ENCODE measurements around the gene MTMR12.

The MTMR12 gene

DNA sequence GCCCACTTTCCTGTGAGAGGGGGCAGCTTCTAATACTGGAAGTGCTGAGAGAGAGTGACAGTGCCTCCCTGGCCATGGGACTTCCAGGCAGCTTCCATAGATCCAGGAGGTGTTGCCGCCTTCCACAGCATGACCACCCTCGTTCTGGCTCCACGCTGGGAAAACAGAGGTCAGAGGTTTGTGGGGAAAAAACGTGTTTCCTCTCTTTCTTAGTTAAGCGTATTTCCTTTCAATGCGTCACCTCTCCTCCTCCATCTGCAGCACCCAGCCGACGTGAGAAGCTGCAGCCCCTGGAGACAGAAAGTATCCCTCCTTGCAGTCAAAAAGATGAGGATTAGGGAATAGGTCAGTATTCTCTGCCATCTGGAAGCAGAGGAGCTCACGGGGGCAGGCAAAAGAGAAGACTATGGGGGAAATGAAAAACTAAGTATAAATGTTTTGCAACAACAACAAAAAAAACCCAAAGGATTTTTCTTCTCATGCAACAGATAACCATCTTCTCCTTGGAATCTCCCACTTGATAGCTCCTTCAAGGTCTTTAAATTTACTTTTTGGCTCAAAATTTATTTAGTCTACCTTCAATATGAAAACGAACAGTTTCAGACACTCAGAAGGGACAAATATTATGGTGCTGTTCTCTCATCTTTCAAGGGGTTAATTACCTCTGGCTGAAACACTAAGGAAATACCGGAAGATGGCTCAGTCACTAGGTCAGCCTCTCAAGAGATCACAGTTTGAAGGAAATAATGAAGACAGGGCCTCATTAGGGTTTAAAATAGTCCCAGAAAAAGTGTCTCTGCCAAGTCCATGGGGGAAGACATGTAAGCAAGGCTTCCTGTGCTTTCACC, 38.0 kb downstream of the MTMR12 start:
- DNase-seq (ENCODE audit: low read depth), result no peak

DNA sequence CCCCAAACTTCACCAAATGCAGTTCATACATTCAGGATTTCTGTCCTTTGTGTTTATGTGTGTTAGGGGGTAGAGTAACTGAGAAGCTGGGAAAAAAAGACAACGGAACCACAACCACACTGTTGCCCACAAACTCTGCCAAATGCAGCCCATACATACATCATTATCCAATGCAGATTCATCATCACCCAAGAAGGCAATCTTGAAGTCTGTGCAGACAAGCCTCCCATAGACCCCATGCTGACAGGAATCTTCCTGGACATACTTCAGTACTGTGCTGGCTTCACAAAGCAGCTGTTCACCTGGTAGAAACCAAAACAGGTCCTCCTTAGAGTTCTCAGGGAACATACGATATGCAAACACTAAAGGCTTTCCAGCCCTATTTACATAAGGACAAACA, 38.9 kb downstream of the MTMR12 start:
- no peak for DNase-seq (ENCODE audit: low read depth)

DNA sequence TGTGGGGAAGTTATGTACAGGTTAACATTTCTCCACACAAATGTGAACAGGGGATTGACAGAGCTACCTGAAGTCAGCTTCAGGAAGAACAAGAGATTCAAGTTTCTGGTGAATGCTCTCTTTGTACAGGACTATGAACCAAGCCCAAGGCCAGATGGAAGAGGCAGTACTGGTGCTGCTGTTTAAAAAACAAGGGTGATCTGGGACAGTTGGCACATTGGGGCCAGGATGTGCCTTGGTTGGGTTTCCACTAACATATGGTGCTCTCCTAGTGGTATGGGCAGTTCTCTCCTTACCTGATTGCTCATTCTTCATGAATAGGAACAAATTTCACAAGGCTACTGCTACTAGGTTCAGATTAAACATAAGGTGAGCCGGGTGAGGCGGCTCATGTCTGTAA, 40.0 kb downstream of the MTMR12 start:
- no peak for DNase-seq (ENCODE audit: low read depth)

DNA sequence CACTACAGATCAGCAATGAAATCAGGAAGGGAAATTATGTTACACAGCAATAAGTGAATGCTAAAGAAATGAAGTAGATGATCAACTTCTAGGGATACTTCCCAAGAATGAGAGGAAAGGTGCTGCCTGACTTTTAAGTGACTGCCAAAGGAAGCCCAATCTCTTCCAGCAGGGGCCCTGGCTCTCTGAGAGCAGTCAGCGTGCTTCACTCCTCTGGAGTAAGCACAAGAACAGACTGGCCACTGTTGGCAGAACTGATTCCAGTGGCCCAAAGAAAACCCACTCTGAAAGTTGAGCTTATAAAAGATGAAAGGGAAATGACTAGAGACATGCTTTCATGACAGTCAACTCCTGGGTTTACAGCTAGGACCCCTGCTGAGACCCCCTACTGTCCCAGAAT, 41.8 kb downstream of the MTMR12 start:
- DNase-seq (ENCODE audit: low read depth), result no peak

DNA sequence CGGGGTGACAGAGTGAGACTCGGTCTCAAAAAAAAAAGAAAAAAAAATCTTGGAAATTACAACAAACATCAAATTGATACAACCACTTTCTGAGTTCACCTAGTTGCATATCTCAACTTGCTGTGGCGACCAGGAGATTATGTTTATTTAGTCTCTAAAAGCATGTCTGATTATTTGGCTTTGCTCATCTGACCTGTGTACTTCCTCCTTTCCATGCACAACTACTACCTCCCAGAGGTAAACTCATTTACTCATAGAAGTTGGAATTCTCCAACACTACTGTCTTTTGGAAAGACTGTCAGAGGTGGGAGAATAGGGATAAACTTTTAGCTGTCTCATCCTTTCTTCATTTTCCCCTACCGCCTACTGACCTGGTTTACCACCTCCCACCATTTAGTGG, 42.6 kb downstream of the MTMR12 start:
- no peak for DNase-seq (ENCODE audit: low read depth)

DNA sequence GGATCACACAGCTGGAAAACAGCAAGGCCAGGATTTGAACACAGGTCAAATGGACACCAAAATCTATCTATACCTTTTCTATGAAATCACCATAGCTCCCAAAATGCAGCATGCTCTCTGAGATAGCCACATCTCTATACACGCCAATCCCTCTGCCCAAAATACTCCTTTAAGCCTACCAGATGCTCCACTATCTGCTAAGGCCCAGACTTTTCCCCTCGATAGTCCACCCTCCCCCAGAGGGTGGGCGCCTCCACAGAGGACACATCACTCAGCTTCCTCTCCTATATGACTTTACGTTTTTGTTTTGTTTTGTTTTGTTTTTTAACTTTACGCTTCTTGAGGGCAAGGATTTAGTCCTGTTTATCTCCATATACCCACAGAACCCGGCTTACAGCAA, 46.8 kb downstream of the MTMR12 start:
- DNase-seq (ENCODE audit: low read depth), result no peak

DNA sequence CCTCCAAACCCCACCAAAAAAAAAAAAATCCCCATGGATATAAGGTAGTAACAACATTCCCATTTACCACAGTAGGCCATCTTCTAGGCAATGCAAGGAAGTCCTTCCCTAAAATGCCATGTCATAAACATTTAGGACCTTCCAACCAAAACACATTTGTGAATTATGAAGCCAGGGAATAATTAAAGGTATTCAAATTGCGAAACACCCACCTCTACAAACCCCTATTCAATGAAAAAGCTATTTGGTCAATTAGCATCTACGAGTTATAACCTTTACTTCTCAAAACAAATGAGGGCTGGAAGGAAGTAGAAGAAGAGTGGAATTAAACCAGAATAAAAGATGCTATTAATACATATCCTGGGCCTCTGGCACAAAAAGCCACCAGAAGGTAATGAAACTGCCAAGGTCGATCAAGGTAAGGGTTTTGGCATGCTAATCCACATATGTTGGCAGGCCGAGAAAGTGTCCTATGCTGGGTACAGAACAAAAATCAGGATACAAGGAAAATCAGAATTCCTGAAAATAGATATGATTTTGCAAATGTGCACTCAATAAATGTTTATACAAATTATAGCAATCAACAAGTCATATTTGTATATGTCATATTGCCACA, 47.7 kb downstream of the MTMR12 start:
- DNase-seq (ENCODE audit: low read depth), result no peak

DNA sequence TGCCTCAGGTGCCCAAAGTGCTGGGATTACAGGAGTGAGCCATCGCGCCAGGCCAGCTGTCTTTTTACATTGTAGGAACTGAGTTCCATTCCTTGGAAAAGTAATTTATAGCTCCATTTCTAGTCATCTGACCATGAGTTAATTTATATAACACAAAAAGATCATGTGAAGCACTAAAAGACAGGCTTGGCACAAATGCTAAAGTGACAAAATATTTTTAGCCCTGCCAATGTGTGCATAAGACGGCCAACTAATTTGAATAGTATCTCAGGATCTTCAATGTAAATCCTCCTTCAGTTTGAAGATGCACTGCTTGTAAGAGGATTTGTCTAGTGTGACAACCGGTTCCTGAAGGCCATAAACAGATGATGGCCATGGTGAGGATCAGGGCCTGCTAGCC, 49.1 kb downstream of the MTMR12 start:
- no peak for DNase-seq (ENCODE audit: low read depth)

DNA sequence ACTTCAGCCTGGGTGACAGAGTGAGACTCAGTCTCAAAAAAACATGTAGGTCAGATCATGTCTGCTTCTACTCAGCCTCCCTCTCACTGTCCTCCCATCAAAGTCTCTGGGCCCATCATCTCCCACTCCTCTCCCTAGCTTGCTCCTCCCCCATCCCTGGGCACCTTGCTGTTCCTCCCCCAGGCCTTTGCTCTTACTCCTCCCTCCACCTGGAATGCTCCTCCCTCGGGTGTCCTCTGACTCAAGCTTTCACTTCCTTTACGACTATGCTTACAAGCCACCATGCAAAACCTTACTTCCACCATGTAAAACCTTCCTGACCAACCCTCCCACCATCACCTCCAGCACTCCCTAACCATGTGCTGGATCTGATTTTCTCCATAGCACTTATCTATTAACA, 51.5 kb downstream of the MTMR12 start:
- no peak for DNase-seq (ENCODE audit: low read depth)

DNA sequence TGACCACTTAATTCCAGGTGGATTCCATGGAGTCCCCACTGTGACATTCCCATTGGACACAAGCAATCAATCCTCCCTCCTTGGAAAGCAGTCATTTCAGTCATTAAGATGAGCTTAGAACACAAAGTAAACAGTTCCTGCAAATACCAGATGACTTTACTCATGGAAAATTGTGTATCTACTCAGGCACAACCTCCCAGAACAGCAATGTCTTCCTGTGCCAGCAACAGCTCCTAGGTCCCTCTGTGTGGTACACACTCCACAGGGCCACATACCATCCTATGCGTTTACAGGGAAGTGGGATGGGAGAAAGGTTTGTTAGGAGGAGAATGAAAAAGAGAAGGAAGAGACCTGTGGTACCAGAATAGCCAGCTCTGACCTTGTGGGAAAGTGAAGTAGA, 53.7 kb downstream of the MTMR12 start:
- no peak for DNase-seq (ENCODE audit: low read depth)

DNA sequence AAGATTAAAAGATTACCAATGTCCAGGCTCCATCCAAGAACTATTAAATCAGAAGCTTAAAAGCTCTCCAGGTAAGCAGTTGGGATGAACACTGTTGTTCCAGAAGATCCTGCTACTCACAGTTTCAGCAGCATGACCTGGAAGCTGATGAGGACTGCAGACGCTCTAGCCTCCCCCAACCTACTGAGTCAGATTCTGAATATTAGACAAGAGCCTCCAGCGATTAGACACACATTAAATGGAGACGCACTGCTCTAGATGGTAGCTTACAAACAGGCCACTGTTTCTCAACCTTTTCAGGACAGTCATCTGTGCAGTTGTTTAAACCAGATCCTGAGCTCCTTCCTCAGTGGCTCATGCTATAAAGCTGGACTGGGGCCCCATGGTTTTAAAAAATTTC, 54.3 kb downstream of the MTMR12 start:
- no peak for DNase-seq (ENCODE audit: low read depth)

DNA sequence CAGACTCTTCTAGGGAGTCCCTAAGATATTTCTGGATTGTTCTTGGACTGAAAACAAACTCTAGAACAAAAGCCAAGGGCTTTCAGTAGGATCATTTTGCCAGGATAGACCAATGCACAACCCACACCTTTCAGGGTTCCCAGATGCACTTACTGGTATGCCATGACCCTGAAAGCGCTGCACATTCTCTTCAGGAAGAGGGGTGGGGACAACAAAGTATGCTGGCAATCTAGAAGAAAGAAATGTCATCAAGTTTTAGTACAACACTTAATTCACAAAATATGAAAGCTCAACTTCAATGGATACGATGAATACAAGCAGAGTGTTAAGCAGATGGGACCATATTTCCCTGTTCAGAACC, 57.2 kb downstream of the MTMR12 start:
- DNase-seq (ENCODE audit: low read depth), result no peak

DNA sequence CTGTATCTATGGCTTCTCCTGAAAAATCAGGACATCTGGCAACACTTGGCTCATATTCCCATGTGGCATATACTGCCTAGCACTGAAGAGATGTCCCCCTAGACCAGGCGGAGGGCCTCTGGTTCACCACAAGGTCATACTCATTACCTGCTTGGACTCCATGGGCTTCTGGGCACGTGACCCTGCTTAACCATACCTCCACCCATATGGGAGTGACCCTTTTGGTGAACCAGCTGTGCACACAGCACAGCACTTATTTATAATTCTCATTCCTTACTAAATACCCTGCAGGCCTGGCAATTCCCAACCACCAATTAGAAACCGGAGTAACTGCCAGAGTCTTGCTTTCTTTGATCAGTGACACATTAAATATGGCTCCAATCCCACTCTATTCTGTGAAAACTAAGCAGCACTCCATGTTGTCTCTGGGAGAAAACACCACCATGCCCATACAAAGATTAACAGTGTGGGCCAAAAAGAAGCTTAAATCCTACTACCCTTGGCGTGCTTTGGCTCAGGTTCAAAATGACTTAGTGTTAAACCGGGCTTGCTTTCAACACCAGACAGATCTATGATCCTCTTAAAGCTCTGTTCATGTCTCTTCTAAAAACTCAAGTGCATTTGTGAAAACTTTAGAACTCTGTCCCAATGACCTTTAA, 57.7 kb downstream of the MTMR12 start:
- DNase-seq (ENCODE audit: low read depth), result no peak

DNA sequence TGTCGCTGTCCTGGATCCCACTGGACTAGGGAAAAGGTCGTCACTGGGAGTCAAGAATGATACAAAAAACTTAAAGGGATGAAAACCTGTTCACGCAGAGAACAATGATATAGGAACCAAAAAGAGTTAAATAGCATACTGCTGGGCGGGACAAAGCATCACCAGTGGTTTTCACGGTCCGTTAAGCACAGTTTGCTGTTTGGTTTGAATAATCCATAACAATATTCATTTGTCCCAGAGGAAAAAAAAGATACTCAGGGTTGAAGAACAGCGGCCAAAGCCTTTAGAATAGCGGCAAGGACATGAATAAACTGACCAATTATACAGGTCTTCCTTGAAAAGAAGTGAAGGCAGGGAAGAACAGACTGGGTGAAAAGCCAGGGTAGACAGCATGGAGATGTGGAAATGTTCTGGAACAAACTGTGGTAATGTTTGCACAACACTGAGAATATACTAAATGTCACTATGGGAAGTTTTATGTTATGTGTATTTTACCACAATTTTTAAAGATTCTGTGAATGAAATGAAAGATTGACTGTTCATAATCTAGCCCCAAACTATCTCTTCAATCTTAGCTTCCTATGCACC, 60.8 kb downstream of the MTMR12 start:
- DNase-seq (ENCODE audit: low read depth), result no peak

DNA sequence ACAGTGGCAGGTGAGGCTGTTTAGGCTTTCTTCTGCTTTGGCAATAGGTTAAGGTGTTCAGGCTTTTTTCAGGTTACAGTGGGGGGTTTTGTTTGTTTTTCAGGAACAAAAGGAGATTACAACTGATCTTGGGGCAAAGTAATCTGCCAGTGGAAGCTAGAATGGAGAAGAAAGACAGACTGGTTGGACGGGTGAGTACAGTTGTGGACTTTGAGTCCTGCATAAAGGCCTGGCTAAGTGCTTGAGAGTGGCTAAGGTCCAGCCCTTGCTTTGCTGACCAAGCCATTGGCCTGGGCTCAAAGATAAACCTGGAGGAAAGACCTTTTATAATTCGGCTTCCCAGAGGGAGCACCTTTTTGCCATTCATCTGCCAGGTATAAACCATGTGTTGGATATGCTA, 63.1 kb downstream of the MTMR12 start:
- no peak for DNase-seq (ENCODE audit: low read depth)

DNA sequence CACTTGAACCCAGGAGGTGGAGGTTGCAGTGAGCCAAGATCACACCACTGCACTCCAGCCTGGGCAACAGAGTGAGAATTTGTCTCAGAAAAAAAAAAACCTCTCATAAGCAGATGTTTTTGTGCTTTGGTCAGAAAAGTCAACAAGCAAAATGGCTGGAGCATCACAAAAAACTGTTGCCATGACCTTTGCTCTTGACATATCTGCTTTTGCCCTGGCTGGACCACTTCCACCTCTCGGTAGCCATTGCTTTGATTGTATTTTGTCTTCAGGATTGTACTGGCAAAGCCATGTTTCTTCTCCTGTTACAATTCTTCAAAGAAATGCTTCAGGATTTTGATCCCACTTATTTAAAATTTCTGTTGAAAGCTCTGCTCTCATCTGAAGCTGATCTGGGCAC, 67.0 kb downstream of the MTMR12 start:
- DNase-seq (ENCODE audit: low read depth), result no peak

DNA sequence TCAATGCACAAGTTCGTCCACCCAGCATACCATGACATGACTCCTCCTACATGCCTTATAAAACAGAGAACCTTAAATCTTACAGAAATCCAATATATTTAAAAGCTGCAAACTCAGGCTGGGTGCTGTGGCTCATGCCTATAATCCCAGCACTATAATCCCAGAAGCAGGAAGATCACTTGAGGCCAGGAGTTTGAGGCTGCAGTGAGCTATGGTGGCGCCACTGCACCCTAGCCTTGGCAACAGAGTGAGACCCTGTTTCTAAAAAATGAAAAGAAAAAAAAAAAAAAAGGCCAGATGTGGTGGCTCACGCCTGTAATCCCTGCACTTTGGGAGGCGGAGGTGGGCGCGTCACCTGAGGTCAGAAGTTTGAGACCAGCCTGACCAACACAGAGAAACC, 68.7 kb downstream of the MTMR12 start:
- DNase-seq (ENCODE audit: low read depth), result no peak

DNA sequence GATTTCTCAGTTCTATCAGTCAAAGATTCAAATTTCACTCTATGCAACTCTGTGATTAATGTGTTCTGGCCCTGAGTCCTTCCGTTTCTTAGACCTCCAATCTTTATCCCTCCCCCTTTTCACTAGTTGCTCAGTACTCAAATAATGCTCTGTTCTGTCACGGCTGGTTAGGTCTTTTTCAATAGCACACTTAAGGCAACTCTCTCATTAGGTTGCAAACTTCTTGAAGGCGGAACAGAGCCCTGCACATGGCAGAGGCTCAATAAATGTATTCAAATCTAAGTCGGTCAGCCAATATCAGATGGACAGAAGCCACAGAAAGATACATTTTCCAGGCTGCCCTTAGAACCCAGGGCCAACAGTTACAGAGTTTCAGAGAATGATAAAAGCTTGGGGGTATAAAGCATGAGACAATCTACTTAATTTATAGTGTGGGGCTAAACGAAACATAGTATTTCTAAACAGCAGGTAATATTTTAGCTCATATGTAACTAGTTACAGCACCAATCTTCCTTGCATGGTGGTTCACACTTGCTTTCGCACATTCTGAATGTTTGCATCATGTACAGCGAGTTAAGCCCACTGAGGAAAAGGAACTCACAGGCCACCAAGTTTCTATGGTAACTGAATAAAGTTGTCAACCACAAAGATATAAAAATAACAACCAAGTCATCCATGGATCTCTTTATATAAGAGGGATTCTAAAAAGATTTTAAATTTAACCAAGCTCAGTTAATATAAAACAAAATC, 71.5 kb downstream of the MTMR12 start:
- DNase-seq (ENCODE audit: low read depth), result no peak

DNA sequence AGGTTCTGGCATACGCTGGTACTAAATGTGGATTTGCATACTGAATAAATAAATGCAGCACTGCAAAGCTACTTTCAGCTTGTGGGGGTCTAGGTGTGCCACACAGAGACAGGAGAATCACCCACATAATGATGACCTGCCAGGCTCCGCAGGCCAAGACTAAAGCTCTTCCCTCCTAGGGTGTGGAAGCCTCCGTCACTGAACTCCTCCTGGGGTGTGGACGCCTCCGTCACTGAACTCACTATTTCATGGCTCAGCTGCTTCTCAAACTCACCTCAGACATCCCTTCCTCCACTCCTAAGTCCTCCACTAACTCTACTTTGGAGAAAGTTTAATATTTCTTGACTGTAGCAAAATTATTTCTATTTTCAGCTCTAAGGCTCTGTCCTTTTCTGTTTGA, 73.4 kb downstream of the MTMR12 start:
- DNase-seq (ENCODE audit: low read depth), result no peak

DNA sequence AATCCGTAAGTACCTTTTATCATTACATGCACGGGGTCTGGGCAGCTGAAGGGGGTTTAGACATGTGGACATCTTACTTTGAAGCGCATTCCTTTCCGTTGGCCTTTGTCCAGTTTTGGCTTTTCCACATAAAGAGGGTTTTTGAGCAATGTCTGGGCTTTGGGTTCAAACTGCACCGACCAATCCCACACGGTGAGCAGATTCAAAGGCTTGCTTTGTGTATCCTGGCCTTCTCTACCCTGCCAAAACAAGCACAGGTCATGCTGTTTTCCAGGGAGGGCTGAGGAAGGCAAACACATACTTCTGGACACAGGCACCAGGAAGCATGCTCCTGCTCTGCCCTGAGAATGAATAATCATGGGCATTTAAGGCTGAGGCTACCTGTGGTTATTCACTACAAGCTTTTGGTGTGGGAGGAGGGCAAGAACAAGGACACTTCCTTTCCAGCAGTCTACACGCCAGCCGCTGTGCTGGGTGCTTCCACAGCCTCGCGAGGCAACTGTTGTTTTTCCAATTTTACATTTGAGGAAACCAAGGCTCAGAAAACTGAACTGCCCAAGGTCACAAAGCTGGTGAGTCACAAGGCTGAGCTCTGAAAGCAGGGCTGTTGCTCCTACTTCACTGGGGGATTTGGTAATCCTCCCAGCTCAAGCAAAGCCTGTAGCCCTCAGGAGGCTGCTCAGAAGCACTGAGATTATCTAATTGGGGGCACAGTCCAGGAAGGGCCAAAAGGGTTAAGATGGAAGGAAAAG, 78.9 kb downstream of the MTMR12 start:
- DNase-seq (ENCODE audit: low read depth), result no peak

DNA sequence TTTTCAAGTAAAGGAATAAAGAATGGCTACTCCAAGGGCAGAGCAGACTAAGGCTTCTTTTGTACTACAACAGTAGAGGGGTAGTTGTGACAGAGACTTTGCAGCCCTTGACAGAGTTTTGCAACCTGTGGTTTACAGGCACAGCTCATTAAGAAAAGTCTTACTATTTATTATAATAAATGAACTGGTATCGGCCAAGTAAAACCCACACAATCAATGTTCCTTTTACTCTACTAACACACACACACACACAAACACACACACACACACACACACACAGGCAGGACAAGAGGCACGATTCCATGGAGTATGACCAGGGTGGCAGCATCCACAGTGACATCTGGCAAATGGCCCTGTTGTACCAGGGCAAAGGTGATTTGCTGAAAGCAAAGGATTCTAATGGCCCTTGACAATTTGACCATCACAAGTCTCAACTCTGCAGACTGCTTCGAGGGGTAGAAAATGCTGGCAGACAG, 79.5 kb downstream of the MTMR12 start:
- no peak for DNase-seq (ENCODE audit: low read depth)

Measured in activated T-cell treated with anti-CD3 and anti-CD28 coated beads for 1 hour (primary cell).